HG03095 (cell line): ENCODE data around the gene GTF3C2.

Experiments
- ATAC-seq: cut with Tn5 transposase; IDR thresholded peaks from one replicate; pipeline ENCODE4 v1.9.1; 2021; ENCODE audit warnings: moderate library complexity; ENCODE audit not compliant: unreplicated experiment

Gene GTF3C2, protein sequence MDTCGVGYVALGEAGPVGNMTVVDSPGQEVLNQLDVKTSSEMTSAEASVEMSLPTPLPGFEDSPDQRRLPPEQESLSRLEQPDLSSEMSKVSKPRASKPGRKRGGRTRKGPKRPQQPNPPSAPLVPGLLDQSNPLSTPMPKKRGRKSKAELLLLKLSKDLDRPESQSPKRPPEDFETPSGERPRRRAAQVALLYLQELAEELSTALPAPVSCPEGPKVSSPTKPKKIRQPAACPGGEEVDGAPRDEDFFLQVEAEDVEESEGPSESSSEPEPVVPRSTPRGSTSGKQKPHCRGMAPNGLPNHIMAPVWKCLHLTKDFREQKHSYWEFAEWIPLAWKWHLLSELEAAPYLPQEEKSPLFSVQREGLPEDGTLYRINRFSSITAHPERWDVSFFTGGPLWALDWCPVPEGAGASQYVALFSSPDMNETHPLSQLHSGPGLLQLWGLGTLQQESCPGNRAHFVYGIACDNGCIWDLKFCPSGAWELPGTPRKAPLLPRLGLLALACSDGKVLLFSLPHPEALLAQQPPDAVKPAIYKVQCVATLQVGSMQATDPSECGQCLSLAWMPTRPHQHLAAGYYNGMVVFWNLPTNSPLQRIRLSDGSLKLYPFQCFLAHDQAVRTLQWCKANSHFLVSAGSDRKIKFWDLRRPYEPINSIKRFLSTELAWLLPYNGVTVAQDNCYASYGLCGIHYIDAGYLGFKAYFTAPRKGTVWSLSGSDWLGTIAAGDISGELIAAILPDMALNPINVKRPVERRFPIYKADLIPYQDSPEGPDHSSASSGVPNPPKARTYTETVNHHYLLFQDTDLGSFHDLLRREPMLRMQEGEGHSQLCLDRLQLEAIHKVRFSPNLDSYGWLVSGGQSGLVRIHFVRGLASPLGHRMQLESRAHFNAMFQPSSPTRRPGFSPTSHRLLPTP

GRCh38 chr2:27356382-27357181, at the start of gene GTF3C2:
Gene GTF3C2, minus strand, starts transcription at chr2:27356764. Its CDS starts 13,210 bp downstream, at chr2:27343554.
- ATAC-seq: peak; percentile 79

- no peak for ATAC-seq
These were observed 44.0 kb upstream of the GTF3C2 start for GRCh38 chr2:27400348-27401135.

- no peak for ATAC-seq
These were observed 42.4 kb upstream of the GTF3C2 start for GRCh38 chr2:27398962-27399361.

- no peak for ATAC-seq
These were observed 36.7 kb upstream of the GTF3C2 start for GRCh38 chr2:27393225-27393624.

GRCh38 chr2:27390822-27391679, 34.5 kb upstream of the GTF3C2 start:
- ATAC-seq: no peak

DNA sequence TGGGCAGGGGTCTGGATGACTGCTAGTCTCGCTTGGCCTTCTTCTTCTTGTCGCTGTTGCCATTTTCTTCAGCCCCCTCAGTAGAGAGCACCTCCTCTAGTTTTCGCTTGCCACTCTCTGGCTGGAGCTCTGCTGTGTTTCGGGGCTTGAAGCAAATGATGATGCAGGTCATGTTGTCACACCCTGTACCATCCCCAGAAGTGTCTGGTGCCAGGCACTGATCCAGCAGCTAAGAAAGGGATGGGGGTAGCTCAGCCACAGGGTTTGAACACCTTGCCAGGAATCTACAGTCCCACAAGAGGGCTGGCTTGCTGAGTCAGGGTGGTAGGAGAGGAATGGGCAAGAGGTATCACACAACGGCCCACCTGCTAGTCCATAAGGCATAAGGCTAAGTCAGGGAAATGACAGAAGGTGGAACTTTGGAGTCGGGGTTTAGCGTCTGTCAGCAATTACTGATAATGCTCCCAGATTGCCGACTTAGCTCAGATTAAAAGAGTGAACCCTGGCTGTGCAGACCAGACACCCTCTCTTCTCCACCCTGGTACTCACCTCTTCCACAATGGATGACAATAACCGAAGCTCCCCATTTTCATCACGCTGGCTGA, 25.1 kb upstream of the GTF3C2 start:
- no peak for ATAC-seq

DNA sequence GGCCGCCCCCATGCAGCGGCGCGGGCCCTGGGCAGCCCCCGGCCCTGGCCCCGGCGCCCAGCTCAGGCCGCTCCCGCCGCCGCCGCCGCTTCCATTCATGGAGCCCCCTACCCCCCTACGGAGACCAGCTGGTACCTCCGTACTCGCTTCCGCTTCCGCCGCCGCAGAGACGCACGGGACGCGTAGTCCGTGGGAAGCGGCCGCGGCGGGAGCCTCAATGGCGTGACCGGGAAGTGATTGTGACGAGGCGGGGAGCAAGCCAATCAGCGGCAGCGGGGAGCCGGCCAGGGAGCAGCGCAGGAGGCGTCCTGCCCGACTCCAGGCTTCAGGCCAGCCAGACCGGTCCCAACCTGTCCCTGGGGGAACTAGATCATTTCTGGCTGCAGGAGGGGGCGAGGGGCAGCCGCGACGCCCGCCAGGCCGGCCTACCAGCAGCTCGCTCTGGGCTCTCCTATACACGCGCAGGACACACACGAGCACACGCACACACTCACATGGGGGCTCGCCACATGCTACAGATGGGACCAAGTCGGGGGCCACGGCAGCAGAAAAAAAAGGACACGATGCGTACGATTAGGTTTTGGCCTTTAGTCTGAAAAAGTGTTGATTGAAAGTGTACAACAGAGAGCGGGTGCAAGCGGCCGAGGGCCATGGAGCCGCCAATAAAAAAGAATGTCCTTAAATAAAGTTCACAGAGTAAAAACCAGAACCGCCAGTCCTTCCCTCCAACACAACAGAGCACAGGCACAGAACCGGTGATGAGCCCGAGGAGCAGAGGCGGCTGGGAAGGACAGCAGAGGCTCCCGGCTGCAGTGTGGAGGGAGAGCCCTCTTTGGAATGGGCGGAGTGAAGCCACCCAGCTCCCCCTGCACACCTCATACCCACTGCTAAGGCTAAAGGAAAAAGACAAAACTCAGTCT, 24.3 kb upstream of the GTF3C2 start, which contains the start of gene ZNF513:
Gene ZNF513 (minus strand): TSS at position 109 of the 920 bp plus-strand sequence. CDS start 208 bp downstream, outside the sequence.
- peak; percentile 84 for ATAC-seq

- ATAC-seq: peak; percentile 36
These were observed 23.5 kb upstream of the GTF3C2 start for GRCh38 chr2:27379836-27380625.

DNA sequence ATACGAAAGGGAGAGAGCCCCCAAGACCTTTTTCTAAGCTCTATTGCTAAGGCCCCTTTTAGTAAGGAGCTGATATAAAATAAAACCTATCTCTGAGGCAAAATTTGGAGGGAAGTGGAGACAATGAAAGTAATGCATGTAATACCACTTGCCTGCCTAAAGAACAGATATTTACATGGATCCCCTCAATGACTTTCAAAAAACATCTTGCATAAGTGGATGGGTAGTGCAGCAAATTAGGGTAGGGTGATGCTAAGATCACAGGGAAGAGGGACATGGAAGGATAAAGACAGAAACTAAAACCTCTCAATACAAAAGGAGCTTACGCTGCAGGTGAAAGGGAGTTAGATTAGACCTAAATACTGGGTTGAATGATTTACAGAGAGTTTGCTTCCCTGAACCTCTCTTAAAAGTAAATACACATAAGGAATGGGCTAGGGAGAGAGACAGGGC, 22.8 kb upstream of the GTF3C2 start:
- no peak for ATAC-seq

DNA sequence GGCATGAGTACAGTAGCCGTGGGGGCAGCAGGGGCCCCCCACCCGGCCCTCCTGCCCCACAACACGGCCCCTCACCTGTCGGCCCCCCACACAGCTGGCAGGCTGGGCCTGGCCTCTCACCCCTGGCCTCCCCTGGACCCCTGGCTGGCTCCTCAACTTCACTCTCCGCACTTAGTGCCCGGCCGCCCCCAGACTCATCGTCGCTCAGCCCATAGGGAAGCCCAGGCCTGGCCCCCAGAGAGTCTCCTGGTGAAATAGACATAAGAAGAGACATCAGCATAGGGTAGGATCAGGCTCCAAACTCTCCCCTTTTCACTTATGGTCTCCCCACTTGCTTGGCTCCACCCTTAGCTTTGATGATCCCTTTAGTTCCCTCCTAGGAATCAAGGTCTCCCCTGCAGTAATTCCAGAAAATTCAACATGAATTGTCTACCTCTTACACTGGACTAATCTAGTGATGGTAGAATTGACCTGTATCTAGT, 22.3 kb upstream of the GTF3C2 start:
- ATAC-seq: no peak

- no peak for ATAC-seq
These were observed 21.7 kb upstream of the GTF3C2 start for GRCh38 chr2:27378096-27378808.

GRCh38 chr2:27377618-27378095, 21.1 kb upstream of the GTF3C2 start:
- no peak for ATAC-seq

DNA sequence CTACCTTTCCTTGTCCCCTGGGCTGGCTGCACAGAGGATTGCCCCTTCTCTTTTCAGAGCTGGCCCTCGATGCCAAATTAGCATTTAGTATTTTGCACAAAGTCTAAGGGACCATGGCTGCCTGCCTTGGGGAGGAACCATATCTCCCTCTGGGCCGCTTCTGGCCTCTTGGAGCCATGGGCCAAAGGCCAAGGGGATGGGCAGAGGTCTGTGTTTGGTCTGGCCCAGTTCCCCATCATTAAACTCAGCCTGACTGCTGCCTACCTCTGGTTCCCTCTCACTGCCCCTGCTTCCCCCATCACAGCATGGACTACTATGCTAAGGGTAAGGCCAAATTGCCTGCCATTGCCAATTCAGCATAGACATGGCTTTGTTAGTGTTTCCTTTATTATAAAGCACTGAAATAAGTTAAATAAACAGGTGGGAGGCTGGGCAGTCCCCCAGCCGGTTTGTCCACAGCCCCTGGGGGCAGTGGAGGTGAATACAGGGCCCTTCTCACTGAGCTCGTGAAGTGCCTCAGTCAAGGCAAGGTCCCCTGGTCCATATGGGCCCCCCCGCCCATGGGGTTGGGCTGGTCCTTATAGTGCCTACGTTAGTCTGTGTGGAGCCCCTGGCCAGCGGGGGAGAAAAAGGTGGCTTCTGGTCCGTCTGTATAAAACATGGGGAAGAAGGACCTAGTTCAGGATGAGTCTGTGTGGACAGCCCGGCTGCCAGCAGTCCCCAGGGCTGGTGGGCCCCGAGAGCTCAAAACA, 20.5 kb upstream of the GTF3C2 start:
- no peak for ATAC-seq

DNA sequence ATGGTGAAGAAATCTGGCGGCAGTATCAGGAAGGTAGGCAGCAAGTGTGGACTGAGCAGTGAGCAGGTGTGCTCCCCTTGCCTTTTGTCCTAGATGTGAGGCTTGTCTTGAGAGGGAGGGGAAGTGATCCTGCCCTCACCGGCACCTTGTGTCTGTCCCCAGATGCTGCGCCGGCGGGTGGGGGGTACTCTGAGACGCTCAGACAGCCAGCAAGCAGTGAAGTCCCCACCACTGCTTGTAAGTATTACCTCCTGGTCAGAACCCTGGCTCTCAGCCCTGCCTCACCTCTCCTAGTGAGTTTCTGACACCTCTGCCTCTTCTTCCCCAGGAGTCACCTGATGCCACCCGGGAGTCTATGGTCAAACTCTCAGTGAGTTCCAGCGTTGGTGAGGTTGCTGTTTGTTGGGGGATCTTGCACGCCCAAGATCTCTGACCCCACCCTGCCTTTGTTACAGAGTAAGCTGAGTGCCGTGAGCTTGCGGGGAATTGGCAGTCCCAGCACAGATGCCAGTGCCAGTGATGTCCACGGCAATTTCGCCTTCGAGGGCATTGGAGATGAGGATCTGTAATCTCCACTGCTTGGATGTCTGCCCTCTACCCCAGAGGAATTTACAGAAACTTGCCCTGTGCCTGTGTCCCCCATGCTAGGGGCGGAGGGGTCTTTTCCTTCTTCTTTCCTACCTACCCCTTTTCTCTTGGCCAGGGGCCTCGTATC, 19.7 kb upstream of the GTF3C2 start:
- ATAC-seq: no peak
